22Rv1 (cell line): ENCODE data around the gene RASSF7.
A peak's percentile ranks its signal among the peaks of the same experiment; 100 is the strongest.

Experiments used
- H3K27ac ChIP-seq: fragments of 450-650 bp; 2 replicates; pipeline ENCODE4 v1.5.1; 2017
- ZFX ChIP-seq: fragments of 450-650 bp; IDR thresholded peaks from 2 replicates; pipeline ENCODE4 v1.6.1; 2017; ENCODE audit warnings: antibody characterized with exemption, borderline replicate concordance
- TF ChIP-seq, protein P1 (sequence below): fragments of 450-650 bp; IDR thresholded peaks from 2 replicates; pipeline ENCODE4 v1.5.1; 2017; ENCODE audit warnings: mild to moderate bottlenecking

RASSF7 gene

DNA sequence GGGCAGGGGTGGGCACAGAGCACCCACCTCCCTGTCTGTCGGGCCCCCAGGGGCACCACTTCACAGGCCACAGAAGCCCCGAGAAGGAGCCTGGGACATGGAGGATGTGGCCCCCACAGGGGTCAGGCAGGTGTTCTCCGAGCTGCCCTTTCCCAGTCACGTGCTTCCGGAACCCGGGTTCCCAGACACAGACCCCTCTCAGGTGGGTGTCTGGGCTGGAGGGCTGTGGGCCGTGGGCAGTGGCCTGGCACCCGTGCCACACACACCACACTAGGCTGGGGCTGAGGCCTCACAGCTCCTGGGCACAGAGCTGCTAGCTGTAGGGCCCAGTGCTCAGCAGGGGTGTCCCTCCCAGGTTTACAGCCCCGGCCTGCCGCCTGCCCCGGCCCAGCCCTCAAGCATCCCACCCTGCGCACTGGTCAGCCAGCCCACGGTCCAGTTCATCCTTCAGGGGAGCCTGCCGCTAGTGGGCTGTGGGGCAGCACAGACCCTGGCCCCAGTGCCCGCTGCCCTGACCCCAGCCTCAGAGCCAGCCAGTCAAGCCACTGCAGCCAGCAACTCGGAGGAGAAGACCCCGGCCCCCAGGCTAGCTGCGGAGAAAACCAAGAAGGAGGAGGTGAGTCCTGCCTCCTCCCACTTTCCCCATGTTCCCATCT is 49.5 kb downstream of the RASSF7 start:
- TF ChIP-seq ZFX = no peak
- TF ChIP-seq, protein P1, sequence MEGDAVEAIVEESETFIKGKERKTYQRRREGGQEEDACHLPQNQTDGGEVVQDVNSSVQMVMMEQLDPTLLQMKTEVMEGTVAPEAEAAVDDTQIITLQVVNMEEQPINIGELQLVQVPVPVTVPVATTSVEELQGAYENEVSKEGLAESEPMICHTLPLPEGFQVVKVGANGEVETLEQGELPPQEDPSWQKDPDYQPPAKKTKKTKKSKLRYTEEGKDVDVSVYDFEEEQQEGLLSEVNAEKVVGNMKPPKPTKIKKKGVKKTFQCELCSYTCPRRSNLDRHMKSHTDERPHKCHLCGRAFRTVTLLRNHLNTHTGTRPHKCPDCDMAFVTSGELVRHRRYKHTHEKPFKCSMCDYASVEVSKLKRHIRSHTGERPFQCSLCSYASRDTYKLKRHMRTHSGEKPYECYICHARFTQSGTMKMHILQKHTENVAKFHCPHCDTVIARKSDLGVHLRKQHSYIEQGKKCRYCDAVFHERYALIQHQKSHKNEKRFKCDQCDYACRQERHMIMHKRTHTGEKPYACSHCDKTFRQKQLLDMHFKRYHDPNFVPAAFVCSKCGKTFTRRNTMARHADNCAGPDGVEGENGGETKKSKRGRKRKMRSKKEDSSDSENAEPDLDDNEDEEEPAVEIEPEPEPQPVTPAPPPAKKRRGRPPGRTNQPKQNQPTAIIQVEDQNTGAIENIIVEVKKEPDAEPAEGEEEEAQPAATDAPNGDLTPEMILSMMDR = no peak
- H3K27ac ChIP-seq = no peak overlapping the region

DNA sequence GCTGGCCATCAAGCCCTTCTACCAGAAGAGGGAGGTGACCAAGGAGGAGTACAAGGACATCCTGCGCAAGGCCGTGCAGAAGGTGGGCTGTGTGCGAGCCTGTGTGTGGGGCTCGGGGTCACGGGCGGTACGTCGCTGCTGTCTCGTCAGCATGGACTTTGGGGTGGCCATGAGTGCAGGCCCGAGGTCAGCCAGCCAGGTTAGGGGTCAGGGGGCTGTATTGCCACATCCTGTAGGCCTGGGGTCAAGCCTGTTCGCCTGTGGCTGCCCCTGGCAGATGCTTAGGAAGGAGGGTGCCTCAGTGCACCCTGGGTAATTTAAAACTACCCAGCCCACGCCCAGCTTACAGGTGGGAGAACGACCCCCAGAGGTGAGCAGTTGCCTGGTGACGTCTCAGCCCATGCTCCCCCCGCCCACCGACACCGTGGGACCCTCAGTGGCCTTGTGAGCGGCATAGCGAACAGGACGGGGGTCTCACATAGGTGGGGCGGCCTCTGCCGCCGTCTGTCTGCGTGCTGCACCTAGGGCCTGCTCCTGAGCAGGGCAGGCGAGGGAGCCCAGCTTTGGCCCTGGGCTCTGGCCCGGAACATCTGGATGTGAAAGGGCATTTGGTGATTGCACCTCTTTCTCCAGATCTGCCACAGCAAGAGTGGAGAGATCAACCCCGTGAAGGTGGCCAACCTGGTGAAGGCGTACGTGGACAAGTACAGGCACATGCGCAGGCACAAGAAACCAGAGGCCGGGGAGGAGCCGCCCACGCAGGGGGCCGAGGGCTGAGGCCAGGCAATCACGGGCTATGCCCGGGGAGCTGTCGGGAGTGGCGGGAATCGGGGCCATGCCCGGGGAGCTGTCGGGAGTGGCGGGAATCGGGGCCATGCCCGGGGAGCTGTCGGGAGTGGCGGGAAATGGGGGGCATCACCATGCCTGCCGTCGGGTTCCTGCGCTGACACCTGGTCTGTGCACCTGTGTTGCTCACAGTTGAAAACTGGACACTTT is 50.5 kb downstream of the RASSF7 start:
- TF ChIP-seq, protein P1 = no peak
- TF ChIP-seq ZFX = no peak
- peak overlapping the region; percentile 37 for H3K27ac ChIP-seq

DNA sequence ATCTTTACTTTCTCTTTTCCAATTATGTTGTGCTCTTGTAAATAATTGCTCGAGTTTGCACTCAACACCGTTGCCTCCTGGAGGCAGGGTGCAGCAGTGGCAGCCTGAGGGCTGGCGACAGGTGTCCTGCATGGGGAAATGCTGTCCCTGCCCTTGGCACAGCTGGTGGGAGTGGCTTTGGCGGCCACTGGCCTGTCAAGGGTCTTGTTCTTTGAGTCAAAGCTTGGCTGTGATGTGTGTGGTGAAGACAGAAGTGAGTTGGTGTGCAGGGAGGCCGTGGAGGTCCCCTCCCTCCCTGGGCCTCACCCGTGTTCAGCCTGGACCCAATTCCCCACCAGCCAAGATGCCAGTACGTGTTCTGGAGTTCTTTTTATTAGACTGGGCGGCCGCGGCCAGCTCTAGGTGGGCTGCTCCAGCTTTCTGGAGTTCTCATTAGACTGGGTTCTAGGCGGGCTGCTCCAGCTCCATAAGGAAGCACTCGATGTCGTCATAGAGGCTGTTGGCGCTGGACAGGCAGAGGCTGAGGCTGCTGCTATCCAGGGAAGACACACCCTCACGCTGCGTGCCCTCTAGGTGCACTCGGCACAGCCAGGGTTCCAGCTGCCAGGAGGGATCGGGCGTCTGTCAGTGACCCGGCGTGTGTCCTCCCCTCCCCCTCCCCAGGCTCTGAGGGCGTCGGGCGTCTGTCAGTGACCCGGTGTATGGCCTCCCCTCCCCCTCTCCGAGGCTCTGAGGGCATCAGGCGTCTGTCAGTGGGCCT is 51.6 kb downstream of the RASSF7 start:
- TF ChIP-seq ZFX = no peak
- TF ChIP-seq, protein P1 = peak; percentile 14; the same call in 1 of the 2 replicates
- H3K27ac ChIP-seq = peak overlapping the region; percentile 37

DNA sequence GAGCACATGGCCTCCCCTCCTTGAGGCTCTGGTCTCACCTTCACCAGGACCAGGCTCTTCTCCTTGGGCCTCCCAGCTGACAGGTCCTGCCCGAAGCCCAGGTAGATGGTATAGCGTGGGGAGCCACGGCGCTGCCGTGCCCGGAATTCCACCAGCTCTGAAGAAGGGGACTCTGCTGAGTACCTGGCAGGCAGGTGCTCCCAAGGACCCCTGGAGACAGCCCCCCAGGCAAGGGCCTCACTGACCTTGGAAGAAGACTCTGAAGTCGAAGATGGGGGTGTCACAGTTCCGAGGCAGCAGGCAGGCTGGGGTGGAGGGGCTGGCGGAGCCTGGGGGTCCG is 52.2 kb downstream of the RASSF7 start:
- TF ChIP-seq, protein P1 = no peak
- no peak for TF ChIP-seq ZFX
- peak overlapping the region; percentile 37; the same call in 1 of the 2 replicates for H3K27ac ChIP-seq

DNA sequence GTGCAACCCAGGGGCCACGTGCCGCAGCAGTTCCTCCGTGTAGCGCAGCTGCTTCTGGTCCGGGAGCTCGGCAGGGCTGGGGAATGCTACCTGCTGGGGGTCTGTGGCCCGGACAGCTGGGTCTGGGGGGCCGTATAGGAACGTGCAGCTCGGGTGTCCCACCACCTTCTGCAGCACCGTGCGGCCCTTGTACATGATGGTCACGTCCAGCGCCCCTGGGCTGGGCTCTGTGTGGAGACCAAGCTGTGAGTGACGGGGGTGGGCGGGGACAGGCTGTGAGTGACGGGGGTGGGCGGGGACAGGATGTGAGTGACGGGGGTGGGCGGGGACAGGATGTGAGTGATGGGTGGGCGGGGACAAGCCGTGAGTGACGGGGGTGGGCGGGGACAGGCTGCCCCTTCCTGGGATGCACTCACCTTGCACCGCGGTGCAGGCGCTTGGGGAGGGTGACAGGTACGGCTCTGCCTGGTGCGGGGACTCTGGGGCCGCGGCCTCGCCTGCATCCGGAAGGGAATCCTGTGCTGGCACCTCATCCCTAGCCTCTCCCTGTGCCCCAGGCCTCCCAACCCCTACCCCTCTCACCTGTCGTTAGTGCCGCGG is 52.7 kb downstream of the RASSF7 start:
- TF ChIP-seq, protein P1 = no peak
- TF ChIP-seq ZFX = no peak
- peak overlapping the region; percentile 86 for H3K27ac ChIP-seq
